Smooth muscle cell of the pulmonary artery (primary cell): Measurements from ENCODE around the gene TAAR9. TPM values are rescaled to one million over a fixed set of nuclear protein-coding genes. Genes with fewer than 3 reads are reported as not detected.

Experiments used
- total RNA-seq: library from RNA; depleted of rRNA; stranded (reverse); fragments of >200 nt; gene quantifications from 2 replicates; pipeline ENCODE4 v1.2.3, GENCODE V29; 2014

TAAR9 gene, protein sequence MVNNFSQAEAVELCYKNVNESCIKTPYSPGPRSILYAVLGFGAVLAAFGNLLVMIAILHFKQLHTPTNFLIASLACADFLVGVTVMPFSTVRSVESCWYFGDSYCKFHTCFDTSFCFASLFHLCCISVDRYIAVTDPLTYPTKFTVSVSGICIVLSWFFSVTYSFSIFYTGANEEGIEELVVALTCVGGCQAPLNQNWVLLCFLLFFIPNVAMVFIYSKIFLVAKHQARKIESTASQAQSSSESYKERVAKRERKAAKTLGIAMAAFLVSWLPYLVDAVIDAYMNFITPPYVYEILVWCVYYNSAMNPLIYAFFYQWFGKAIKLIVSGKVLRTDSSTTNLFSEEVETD
- total RNA-seq: 0.07 TPM in 1 of 2 replicates, not detected in the other

DNA sequence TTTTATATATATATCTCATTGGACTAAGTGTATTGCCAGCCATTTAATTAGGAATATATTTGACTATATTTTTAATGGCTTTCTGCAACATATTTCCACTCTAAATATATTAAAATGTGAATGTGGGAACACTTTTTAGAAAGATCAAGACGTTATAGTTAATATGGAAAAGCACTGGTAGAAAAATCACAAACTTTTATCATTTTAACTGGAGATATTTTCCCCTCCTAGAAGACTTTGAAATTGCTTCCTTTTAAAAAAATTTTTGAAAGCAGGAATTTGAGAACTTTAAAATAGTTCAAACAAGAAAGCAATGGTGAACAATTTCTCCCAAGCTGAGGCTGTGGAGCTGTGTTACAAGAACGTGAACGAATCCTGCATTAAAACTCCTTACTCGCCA, at the start of gene TAAR9:
TSS of gene TAAR9 (plus strand) at position 301 of the 400 bp plus-strand sequence. CDS start at position 314, 13 bp downstream.

DNA sequence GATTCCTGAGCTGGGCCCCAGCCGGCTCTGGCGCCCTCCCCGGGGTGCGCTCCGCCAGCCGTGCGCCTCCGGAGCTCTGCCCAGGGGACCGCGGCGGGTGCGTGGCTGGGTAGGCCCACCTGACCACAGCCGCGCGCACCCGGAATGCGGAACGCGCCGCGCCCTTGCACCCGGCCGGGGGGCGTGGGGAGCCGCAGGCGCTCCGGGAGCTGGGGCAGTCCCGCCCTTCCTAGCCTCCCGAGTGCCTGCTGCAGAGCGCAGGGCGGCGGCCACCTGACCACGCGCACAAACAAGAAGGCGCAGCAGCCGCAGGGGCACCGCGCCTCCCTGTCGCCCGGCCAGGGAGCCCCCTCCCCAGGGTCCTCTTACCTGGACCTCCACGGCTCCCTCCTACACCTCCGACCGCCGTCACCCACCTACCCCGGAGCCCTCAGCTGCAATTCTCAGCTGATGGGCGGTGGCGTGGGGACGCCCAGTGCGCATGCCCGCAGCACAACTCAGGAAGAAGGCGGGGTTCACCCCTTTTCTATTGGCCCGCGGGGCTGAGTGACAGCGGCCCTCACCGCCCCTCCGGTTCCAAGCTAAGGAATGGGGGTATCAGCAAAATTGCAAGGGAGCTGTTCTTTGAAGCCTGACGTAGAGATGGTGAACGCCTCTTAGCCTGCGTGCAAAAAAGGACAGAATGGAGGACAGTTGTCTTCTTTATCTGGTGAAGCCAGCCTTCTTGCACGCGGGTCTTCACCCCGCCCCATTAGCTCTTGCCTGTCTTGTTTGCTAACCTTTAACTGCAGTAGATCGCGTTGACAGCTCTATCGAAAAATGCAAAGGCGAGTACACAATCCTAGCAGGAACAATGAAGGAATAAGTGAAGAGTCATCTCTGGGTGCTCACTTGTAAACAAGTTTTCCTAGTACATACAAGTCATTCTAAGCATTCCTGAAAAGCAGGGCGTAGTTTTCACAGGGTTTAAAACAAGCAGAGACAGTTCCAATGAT, 25.1 kb upstream of the TAAR9 start, which contains the start of gene STX7:
TSS of gene STX7 (minus strand) at position 479 of the 995 bp plus-strand sequence. CDS start 9,586 bp downstream, outside the sequence.

DNA sequence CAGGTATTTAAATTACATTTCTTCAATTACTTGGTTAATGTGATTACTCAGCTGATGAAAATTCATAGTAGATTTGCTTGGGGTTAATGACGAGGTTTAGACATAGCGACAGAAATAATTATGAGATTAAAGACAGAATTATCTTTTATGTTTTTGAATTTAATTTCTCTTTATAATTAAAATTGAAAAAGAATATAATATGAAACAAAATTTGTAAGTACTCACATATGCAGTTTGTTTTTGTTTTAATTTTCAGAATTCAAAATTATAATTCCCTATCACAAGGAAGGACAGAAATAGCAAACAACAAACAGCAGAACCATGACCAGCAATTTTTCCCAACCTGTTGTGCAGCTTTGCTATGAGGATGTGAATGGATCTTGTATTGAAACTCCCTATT, 14.3 kb downstream of the TAAR9 start, which contains the start of gene TAAR8:
TSS of gene TAAR8 (plus strand) at position 301 of the 400 bp plus-strand sequence. CDS start at position 322, 21 bp downstream.

DNA sequence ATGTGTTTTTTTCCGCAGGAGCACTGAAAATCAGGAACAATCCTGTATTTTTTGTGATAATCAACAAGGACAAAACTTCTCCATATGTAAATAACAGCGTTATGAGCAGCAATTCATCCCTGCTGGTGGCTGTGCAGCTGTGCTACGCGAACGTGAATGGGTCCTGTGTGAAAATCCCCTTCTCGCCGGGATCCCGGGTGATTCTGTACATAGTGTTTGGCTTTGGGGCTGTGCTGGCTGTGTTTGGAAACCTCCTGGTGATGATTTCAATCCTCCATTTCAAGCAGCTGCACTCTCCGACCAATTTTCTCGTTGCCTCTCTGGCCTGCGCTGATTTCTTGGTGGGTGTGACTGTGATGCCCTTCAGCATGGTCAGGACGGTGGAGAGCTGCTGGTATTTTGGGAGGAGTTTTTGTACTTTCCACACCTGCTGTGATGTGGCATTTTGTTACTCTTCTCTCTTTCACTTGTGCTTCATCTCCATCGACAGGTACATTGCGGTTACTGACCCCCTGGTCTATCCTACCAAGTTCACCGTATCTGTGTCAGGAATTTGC, 32.2 kb downstream of the TAAR9 start, which contains the start of gene TAAR6:
TSS of gene TAAR6 (plus strand) at position 102 of the 557 bp plus-strand sequence. CDS start at position 102, 0 bp downstream.

Other genes starting within 250 kb of the TAAR9 start
- 41.5 and 73.5 TPM in 2 replicates for gene MOXD1, start 136.8 kb upstream of the TAAR9 start, total RNA-seq
- gene STX7, start 25.2 kb upstream of the TAAR9 start, total RNA-seq: 44.4 and 79.2 TPM in 2 replicates
- gene TAAR8, start 14.4 kb downstream of the TAAR9 start, total RNA-seq: not detected in 2 replicates
- gene TAAR6, start 32.0 kb downstream of the TAAR9 start, total RNA-seq: not detected in 2 replicates
- gene TAAR5, start 51.5 kb downstream of the TAAR9 start, total RNA-seq: not detected in 2 replicates
- not detected in 2 replicates for gene TAAR2, start 86.0 kb downstream of the TAAR9 start, total RNA-seq
- gene TAAR1, start 120.9 kb downstream of the TAAR9 start, total RNA-seq: not detected in 2 replicates
- 0.20 TPM in 1 of 2 replicates, not detected in the other for gene VNN1, start 175.8 kb downstream of the TAAR9 start, total RNA-seq
- 0.39 TPM in 1 of 2 replicates, not detected in the other for gene VNN2, start 219.6 kb downstream of the TAAR9 start, total RNA-seq